HepG2 (cell line): ENCODE data around the gene IPO9. TPM values are rescaled to one million over a fixed set of nuclear protein-coding genes. Genes with fewer than 3 reads are reported as not detected.

ENCODE experiments used
- ATAC-seq: fragments of 200-7000 bp; cut with Tn5 transposase; 3 replicates; pipeline ENCODE4 v1.9.1; 2020; ENCODE audit warnings: mild to moderate bottlenecking, moderate library complexity
- BruUV-seq: library from RNA; stranded (reverse); fragments of 400-500 nt; replicated peaks from 2 replicates; lab custom pipeline; 2021; lab: Mats Ljungman, UMichigan
- CTCF ChIA-PET: fragments of 300-600 bp; formaldehyde crosslinking; extraction: SDS; loops from one replicate; lab custom pipeline; 2021; ENCODE audit warnings: low total read pairs, inconsistent platforms, low intra/inter-chr PET ratio; lab: Yijun Ruan, JAX
- POLR2A ChIA-PET: fragments of 350-600 bp; sonication (Branson Sonifier 250); formaldehyde crosslinking; loops from one replicate; lab custom pipeline; 2020; ENCODE audit warnings: antibody characterized with exemption, inconsistent platforms; lab: Yijun Ruan, JAX
- DNase-seq: peaks from one replicate; pipeline ENCODE4 v3.0.0-alpha.2; 2015; ENCODE audit warnings: low spot score
- FAIRE-seq: peaks from 3 replicates; lab custom pipeline; 2011; peaks lifted over from hg19 to GRCh38; lab: Jason Lieb, UNC
- H2AFZ ChIP-seq: one replicate; pipeline ENCODE4 v1.6.1; 2011; ENCODE audit warnings: low read length, inconsistent platforms
- H3K27ac ChIP-seq: fragments of 300-600 bp; 3 replicates; pipeline ENCODE4 v1.8.0; 2011; ENCODE audit warnings: mixed run types, mild to moderate bottlenecking, mixed read lengths, low read length, inconsistent platforms; ENCODE audit not compliant: insufficient read depth; ENCODE audit errors: extremely low read length
- H3K27me3 ChIP-seq, 2 experiments: fragments of 200-600 bp in 1 of 2; 2 replicates in 1 of 2; 3 replicates in 1 of 2; pipeline versions ENCODE4 v1.6.0 to v1.8.0; 2011; ENCODE audit warnings: low read length in 2 of 2, mild to moderate bottlenecking in 2 of 2, moderate library complexity in 2 of 2, inconsistent platforms in 1 of 2; ENCODE audit not compliant: insufficient read depth in 2 of 2, control insufficient read depth in 1 of 2
- H3K36me3 ChIP-seq, 2 experiments: fragments of 200-600 bp in 1 of 2; replicated peaks in 1 of 2; 2 replicates in 1 of 2; 3 replicates in 1 of 2; pipeline versions ENCODE4 v1.5.1 to v1.8.0; 2011; ENCODE audit warnings: low read length in 2 of 2, inconsistent platforms in 1 of 2; ENCODE audit not compliant: insufficient read depth in 2 of 2, control insufficient read depth in 1 of 2
- H3K4me1 ChIP-seq: 2 replicates; pipeline ENCODE4 v1.5.1; 2012; ENCODE audit warnings: low read length, inconsistent platforms; ENCODE audit not compliant: insufficient read depth
- H3K4me2 ChIP-seq: 2 replicates; pipeline ENCODE4 v1.6.0; 2011; ENCODE audit warnings: low read depth, low read length, inconsistent platforms
- H3K4me3 ChIP-seq, 3 experiments: fragments of 200-600 bp in 1 of 3; sonication (generic), shearing (Covaris generic) in 1 of 3; replicated peaks in 1 of 3; 2 replicates each; pipeline ENCODE4 v1.5.1; 2011 to 2016; ENCODE audit warnings: low read length in 3 of 3, inconsistent platforms in 2 of 3, low read depth in 2 of 3, mild to moderate bottlenecking in 2 of 3, control low read depth in 1 of 3, mixed read lengths in 1 of 3; ENCODE audit not compliant: insufficient read depth in 1 of 3
- H3K79me2 ChIP-seq: one replicate; pipeline ENCODE4 v1.6.1; 2011; ENCODE audit warnings: low read length, inconsistent platforms; ENCODE audit not compliant: insufficient read depth
- H3K9ac ChIP-seq: 2 replicates; pipeline ENCODE4 v1.6.0; 2011; ENCODE audit warnings: mild to moderate bottlenecking, low read depth, low read length, inconsistent platforms; ENCODE audit not compliant: insufficient read depth
- H3K9me3 ChIP-seq: 2 replicates; pipeline ENCODE4 v1.5.1; 2012; ENCODE audit warnings: mild to moderate bottlenecking, low read length
- H4K20me1 ChIP-seq: 2 replicates; pipeline ENCODE4 v1.6.0; 2011; ENCODE audit warnings: inconsistent platforms, mild to moderate bottlenecking, low read length, moderate library complexity; ENCODE audit not compliant: insufficient read depth
- BHLHE40 ChIP-seq: IDR thresholded peaks from 2 replicates; pipeline ENCODE4 v1.6.1; 2011; ENCODE audit warnings: low read length, improper control_type of control experiment
- JARID2 ChIP-seq: sonication (generic); formaldehyde crosslinking; IDR thresholded peaks from 2 replicates; pipeline ENCODE4 v1.8.1; 2023; ENCODE audit warnings: missing genetic modification reagents, inconsistent platforms; ENCODE audit not compliant: insufficient replicate concordance
- ZBTB42 ChIP-seq: sonication (generic); formaldehyde crosslinking; IDR thresholded peaks from 2 replicates; pipeline ENCODE4 v1.5.0; 2020; ENCODE audit warnings: mild to moderate bottlenecking, missing genetic modification reagents
- ZNF432 ChIP-seq: sonication (generic); formaldehyde crosslinking; IDR thresholded peaks from 2 replicates; pipeline ENCODE4 v1.5.0; 2020; ENCODE audit warnings: missing genetic modification reagents, mild to moderate bottlenecking, borderline replicate concordance
- ZZZ3 ChIP-seq: sonication (generic); formaldehyde crosslinking; IDR thresholded peaks from 2 replicates; pipeline ENCODE4 v1.4.0; 2020; ENCODE audit warnings: missing genetic modification reagents, mild to moderate bottlenecking, borderline replicate concordance
- WGBS: methylation state at CpG from one replicate; pipeline ENCODE4 v1.1.6; 2017; ENCODE audit warnings: low lambda C conversion rate; 5-methylcytosine and 5-hydroxymethylcytosine counted together
- in situ Hi-C: cut with HindIII; loops from 2 replicates; pipeline ENCODE4 v1.10.0; 2017; ENCODE audit warnings: low pct_unique_long_range_greater_than_20kb; ENCODE audit not compliant: extremely low pct_ligation_motif_present
- intact Hi-C: fragments of 100-400 bp; cut with micrococcal nuclease; formaldehyde crosslinking; loops from one replicate; pipeline ENCODE4 v1.10.0; 2022; ENCODE audit not compliant: unreplicated experiment
- polyA plus RNA-seq, 8 experiments: library from polyadenylated mRNA; depleted of rRNA in 3 of 8; stranded (reverse) in 7 of 8; unstranded in 1 of 8; fragments of >200 nt; fragmentation: Illumina TruSeq in 4 of 8; extraction: Trizol in 4 of 8; gene quantifications; 2 replicates each; pipeline versions ENCODE4 v1.2.1 to v1.2.3, GENCODE V29; 2011 to 2016; ENCODE audit warnings: low read depth in 4 of 8, missing spikeins in 1 of 8, mixed read lengths in 1 of 8; ENCODE audit not compliant: insufficient read depth in 1 of 8
- total RNA-seq, 5 experiments: library from RNA; depleted of rRNA; stranded (reverse); fragments of >200 nt; fragmentation: Illumina TruSeq; extraction: Trizol; gene quantifications; 2 replicates each; pipeline ENCODE4 v1.2.3, GENCODE V29; 2016; ENCODE audit warnings: low read depth in 1 of 5
- TF ChIP-seq, protein P1 (sequence below): sonication (generic); formaldehyde crosslinking; IDR thresholded peaks from 2 replicates; pipeline ENCODE4 v1.8.0; 2022; ENCODE audit warnings: mild to moderate bottlenecking, missing genetic modification reagents; ENCODE audit not compliant: insufficient replicate concordance

The IPO9 gene
- total and polyA plus RNA-seq, 2 of the 13 experiments (the other 11 are each of a cell fraction or from before 2014, with no cell fraction given): 31.0 to 34.8 TPM

DNA sequence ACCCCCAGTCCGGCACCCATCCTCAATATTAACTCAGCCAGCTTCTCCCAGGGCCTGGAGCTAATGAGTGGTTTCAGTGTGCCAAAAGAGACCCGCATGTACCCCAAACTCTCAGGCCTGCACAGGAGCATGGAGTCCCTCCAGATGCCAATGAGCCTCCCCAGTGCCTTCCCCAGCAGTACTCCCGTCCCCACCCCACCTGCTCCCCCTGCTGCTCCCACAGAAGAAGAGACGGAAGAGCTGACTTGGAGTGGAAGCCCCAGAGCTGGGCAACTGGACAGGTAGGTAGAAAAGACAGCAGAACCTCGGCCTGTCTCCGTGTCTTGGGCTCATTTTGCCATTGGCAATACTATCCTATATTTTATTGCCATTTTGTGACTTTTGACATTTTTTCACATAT lies 45.4 kb upstream of the IPO9 start (continued):
- TF ChIP-seq ZNF432 (CRISPR knock-in tag) (no peak), BHLHE40 (no peak)

DNA sequence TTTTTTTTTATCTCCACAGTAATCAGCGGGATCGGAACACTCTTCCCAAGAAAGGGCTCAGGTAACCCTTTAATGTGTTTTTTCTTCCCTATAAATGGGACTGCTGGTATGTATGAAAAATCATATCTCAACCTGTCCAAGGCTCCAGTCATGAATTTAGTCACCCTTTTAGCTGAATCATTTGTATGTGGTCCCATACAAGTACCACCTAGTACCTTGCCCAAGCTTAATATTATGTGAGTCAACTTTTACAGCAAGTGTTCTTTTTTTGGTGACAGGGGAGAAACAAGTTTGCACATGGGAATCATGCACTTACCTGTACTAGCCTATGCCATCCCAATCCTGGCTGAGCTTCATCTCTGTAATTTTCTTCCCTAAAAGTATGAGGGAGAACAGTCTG lies 43.7 kb upstream of the IPO9 start:
- no peaks in the 10 kb centered on the region for H3K79me2 ChIP-seq
- H3K4me3 ChIP-seq: no peak overlapping the region
- in situ Hi-C loops: loop anchor here (5.0 to 10.0 kb wide), 2 partner anchors 78 to 220 kb away; no protein-coding TSS in a partner anchor
- H3K27me3 ChIP-seq: peaks cover 2 to 63% of the 10 kb centered on the region in 2 experiments; a peak in 4 of 5 replicates
- H2AFZ ChIP-seq: no peak overlapping the region
- CTCF ChIA-PET: no interaction called here
- no peak for ATAC-seq
- no peak overlapping the region for H3K27ac ChIP-seq
- TF ChIP-seq JARID2 (CRISPR knock-in tag) (no peak), ZBTB42 (CRISPR knock-in tag) (no peak), ZZZ3 (CRISPR knock-in tag) (no peak)
- TF ChIP-seq, protein P1, sequence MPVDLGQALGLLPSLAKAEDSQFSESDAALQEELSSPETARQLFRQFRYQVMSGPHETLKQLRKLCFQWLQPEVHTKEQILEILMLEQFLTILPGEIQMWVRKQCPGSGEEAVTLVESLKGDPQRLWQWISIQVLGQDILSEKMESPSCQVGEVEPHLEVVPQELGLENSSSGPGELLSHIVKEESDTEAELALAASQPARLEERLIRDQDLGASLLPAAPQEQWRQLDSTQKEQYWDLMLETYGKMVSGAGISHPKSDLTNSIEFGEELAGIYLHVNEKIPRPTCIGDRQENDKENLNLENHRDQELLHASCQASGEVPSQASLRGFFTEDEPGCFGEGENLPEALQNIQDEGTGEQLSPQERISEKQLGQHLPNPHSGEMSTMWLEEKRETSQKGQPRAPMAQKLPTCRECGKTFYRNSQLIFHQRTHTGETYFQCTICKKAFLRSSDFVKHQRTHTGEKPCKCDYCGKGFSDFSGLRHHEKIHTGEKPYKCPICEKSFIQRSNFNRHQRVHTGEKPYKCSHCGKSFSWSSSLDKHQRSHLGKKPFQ (CRISPR knock-in tag): no peak
- POLR2A ChIA-PET: no interaction called here
- no peaks in the 10 kb centered on the region for H3K4me1 ChIP-seq
- H3K36me3 ChIP-seq: no peaks in the 10 kb centered on the region
- no peak overlapping the region for H3K9ac ChIP-seq
- DNase-seq: no peak
- H3K9me3 ChIP-seq: no peaks in the 10 kb centered on the region
- no peak for FAIRE-seq
- no peaks in the 10 kb centered on the region for H4K20me1 ChIP-seq
- no TSS peak for BruUV-seq
- 51% methylated on average over 2 of the region's 2 CpGs for WGBS
- intact Hi-C loops: no loop called here
- no peak overlapping the region for H3K4me2 ChIP-seq
